Measurements from ENCODE around the gene MYO6.

Gene MYO6

GRCh38 chr6:75827163-75827562 lies 78.1 kb downstream of the MYO6 start:
- DNase-seq (ENCODE audit: low spot score): no peak

GRCh38 chr6:75830959-75831885 lies 82.2 kb downstream of the MYO6 start:
- DNase-seq (ENCODE audit: low spot score): peak; percentile 52

- DNase-seq (ENCODE audit: low spot score): no peak
Observed at GRCh38 chr6:75834447-75834846, 85.4 kb downstream of the MYO6 start.

GRCh38 chr6:75842191-75842590 lies 93.2 kb downstream of the MYO6 start:
- DNase-seq (ENCODE audit: low spot score): no peak

DNA sequence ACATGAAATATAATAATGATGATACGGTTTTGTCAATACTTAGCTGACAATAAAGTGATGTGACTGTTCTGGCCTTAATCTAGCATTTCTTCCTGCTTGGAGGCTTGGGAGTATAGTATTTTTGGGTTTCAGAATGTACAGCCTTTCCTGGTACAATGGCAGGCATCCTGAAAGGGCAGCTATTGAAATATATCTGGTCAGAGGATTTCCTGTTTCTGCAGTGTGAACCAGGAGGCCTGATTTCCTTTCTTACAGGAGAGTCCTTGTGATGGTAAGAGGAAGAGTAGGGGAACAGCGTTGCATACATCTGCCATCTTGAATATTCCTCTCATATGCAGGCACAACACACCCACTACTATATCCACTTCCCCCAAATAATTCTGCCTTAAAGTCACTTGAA lies 93.7 kb downstream of the MYO6 start:
- DNase-seq (ENCODE audit: low spot score): no peak

GRCh38 chr6:75843396-75843795 lies 94.4 kb downstream of the MYO6 start:
- no peak for DNase-seq (ENCODE audit: low spot score)

GRCh38 chr6:75848274-75848673 lies 99.2 kb downstream of the MYO6 start:
- no peak for DNase-seq (ENCODE audit: low spot score)

DNA sequence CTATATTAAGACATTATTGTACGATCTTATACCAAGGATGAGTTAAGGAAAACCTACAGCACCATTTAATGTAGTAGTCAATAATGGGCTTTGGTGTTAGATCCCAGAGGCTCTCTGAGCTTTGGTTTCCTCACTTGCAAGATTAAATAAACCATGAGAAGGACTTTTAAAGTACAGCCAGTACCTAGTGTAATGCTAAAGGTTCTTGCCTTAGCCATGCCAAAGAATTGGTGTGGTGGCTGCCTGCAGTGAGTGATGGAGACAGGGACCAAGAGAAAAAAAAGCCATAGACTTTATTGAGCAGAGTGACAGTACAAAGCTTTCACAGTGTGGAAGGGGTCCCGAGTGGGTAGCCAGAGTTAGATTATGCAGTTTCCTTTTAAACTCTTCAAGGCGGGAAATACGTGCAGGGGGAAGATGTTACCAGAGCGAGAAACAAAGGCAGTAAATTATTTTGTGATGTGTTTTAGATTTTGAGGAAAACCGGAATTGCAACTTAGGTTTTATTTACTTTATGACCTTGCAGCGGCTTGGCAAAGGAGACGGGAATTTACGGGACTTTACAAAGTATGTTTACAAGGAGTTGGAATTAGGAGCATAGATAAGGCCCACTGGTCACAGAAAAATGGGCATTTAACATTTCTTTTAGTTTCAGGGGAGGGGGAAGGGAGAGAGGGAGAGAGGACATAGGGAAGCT lies 100.4 kb downstream of the MYO6 start:
- DNase-seq (ENCODE audit: low spot score): no peak

DNA sequence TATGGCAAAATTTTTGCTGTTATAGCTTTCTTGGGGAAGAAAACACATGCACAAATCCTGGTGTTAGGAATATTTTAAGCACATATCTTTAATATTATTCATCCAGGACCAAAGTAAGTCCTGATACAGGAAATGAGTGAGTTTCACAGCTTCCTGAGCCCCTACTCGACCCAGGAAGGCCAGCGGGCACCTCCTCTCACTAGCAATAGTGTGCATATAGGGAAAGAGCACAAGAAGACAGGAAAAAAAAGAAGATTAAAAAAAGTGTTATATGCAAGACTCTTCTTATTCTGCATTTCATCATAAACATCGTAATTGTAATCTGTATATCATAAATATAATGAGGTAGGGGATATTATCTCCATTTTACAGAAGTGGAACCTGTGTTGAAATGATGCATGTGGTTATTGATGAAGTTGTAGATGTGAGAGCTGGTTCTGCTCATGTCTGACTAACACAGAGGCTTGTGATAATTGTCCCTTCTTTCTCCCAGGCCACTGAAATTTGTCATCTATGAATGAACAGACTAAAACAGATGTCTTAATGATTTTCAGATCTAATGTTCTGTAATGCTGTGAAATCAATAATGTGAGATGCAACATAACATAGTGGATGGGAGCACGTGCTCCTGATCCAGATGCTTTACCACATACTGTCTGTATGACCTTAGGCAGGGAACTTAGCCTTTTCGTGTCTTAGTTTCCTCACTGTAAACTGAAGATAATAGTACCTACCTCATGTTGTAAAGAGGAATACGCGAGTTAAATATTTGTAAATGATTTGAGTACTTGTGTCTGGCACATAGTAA lies 101.2 kb downstream of the MYO6 start:
- no peak for DNase-seq (ENCODE audit: low spot score)

- no peak for DNase-seq (ENCODE audit: low spot score)
Observed at GRCh38 chr6:75852721-75853120, 103.7 kb downstream of the MYO6 start.

- DNase-seq (ENCODE audit: low spot score): no peak
Observed at GRCh38 chr6:75853806-75854205, 104.8 kb downstream of the MYO6 start.

GRCh38 chr6:75855052-75855451 lies 106.0 kb downstream of the MYO6 start:
- DNase-seq (ENCODE audit: low spot score): peak; percentile 44

DNA sequence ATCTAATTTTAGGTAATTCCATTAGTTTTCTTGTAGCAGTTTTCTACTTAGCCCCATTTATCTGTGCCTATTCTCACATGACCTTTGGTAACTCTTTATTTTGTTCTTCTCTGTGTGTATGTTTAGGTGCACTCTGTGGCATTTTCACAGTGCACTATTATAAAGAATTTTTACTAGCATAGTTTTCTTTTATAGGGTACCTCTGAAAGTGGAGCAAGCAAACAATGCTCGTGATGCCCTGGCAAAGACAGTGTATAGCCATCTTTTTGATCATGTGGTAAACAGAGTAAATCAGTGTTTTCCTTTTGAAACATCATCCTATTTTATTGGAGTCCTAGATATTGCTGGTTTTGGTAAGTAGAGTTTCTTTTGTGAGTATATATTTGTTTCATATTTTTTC lies 107.9 kb downstream of the MYO6 start:
- no peak for DNase-seq (ENCODE audit: low spot score)

GRCh38 chr6:75863001-75863400 lies 114.0 kb downstream of the MYO6 start:
- no peak for DNase-seq (ENCODE audit: low spot score)

- DNase-seq (ENCODE audit: low spot score): no peak
Observed at GRCh38 chr6:75863784-75864183, 114.7 kb downstream of the MYO6 start.

DNA sequence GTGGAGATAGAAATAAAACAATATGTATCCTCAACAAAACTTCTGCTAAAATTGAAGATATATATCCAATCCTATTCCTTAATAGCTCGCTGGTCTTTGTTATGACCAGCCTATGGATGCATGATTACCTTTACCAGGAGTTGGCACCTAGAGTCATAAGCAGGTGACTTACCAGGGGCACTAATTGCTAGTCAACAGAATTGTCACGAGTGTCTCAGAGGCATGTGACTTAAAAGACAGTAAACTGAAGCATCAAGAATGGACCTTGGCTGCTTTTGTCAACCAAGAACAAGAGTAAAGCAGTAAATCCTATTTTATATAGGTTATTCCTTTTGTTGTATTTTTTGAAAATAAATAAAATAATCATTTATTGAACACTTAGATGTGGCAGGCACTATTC lies 115.4 kb downstream of the MYO6 start:
- no peak for DNase-seq (ENCODE audit: low spot score)

DNA sequence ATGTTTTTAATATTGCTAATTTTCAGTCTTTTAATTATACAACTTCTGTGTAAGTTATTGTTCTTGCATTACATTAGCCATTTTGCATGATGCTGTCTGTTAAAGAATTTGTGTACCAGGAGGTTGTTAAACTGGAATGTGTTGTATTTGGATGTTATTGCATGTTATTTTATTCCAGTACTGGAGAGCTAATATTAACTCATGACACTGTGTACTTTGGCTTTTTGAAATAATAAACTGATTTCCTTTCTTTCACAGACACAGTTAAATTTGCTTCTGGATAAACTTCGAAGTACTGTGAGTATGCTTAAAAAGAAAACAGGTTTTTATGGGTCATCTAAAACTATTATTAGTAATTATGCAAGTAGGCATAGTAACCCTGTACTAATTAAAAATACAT lies 121.3 kb downstream of the MYO6 start:
- no peak for DNase-seq (ENCODE audit: low spot score)

- DNase-seq (ENCODE audit: low spot score): no peak
Observed at GRCh38 chr6:75874224-75874623, 125.2 kb downstream of the MYO6 start.

GRCh38 chr6:75876152-75876551 lies 127.1 kb downstream of the MYO6 start:
- no peak for DNase-seq (ENCODE audit: low spot score)

- no peak for DNase-seq (ENCODE audit: low spot score)
Observed at GRCh38 chr6:75880305-75880704, 131.3 kb downstream of the MYO6 start.

DNA sequence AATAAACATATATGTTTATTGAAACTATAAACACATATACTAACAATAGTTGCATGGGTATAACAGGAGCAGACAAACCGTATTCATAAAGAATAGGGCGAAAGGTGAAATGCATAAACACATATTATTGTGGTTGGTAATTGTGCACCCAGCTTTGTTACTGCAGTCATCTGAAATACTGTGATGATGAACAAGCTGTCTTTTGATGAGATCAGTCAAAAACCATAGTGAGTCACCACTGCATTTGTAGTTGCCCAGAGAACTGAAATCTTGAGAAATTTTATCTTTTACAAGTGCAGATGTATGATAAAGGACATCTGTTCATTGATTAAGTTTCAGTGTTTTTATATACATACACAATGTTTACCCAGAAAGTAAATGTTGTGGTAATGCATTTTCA lies 133.7 kb downstream of the MYO6 start:
- DNase-seq (ENCODE audit: low spot score): peak; percentile 29

GRCh38 chr6:75884822-75885221 lies 135.8 kb downstream of the MYO6 start:
- no peak for DNase-seq (ENCODE audit: low spot score)

DNA sequence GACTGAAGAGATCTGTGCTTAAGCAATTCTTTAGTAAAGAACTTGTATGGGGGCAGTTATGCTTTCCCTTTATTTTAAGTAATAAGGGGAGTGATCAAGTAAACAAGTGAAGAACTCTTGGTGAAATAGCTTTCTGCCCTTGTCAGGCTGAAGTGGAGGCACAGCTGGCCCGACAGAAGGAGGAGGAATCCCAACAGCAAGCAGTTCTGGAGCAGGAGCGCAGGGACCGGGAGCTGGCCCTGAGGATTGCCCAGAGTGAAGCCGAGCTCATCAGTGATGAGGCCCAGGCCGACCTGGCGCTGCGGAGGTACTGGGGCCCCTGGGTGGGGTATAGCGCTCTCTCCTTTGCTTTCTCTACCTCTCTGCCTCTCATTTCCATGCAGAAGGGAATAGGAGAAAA lies 143.3 kb downstream of the MYO6 start:
- DNase-seq (ENCODE audit: low spot score): no peak

All from GM03348 (cell line).